Measurements from ENCODE around the gene RUSF1.
"Not testable (repeated sequence)": the region's sequence is repeated elsewhere in the genome, so short reads cannot be mapped to it uniquely, and the experiment has no call there.

The RUSF1 gene

DNA sequence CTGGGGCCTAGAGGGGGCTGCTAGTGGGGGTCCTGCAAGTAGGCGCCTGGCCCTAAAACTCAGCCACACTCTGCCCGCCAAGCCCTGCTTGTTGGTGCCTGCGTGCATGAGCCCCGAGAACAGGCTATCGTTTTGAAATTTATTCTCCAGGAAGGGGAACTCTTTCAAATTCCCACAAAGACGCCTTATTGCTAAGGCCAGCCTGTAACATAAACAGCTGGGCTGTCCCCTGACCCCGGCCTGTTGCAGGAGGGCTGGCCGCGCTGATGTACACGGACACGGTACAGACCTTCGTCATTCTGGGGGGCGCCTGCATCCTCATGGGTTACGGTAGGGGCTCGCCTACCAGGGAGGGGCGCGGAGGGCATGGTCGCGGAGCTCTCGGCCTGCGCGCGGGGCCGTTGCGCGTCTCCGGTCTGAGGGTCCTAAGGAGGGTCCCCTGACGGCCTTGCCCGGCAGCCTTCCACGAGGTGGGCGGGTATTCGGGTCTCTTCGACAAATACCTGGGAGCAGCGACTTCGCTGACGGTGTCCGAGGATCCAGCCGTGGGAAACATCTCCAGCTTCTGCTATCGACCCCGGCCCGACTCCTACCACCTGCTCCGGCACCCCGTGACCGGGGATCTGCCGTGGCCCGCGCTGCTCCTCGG lies 21.0 kb downstream of the RUSF1 start:
- no peak for TF ChIP-seq POLR2A (IDR thresholded peaks at IDR 0.05; ENCODE audit: low read length)
- TF ChIP-seq GATA1 (IDR thresholded peaks at IDR 0.05; ENCODE audit: low read depth, low read length): no peak
- no peak for DNase-seq

DNA sequence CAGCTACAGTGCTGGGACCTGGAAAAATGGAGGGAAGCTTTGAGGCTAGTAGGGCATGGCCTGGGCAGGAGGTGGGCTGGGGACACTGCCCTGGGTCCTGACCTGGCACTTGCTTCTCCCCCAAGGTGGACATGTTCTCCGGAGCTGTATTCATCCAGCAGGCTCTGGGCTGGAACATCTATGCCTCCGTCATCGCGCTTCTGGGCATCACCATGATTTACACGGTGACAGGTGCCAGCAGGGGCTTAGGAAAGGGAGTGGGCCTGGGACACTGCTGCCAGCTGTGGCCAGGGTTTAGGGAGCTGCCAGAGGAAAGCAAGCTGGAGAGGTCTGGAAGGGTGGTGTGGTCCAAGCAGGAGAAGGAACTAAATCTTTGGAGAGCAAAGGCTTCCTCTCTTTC lies 22.1 kb downstream of the RUSF1 start:
- TF ChIP-seq POLR2A (IDR thresholded peaks at IDR 0.05; ENCODE audit: low read length): no peak
- TF ChIP-seq GATA1 (IDR thresholded peaks at IDR 0.05; ENCODE audit: low read depth, low read length): no peak
- no peak for DNase-seq

DNA sequence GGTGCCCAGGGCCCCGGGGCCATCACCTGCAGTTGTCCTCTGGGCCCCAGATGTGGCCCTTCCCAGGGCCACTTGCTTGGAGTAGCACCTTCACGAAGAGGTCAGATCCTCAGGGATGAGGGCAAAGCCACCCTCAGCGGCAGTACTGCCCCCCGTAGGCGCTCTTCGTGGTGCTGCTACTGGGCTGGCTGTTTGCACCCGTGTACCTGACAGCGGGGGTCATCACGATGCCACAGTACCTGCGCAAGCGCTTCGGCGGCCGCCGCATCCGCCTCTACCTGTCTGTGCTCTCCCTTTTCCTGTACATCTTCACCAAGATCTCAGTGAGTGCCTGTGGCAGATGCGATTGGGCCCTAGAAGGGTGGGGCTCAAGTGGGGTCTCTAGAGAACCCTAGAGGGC lies 22.6 kb downstream of the RUSF1 start:
- no peak for DNase-seq
- no peak for TF ChIP-seq GATA1 (IDR thresholded peaks at IDR 0.05; ENCODE audit: low read depth, low read length)
- no peak for TF ChIP-seq POLR2A (IDR thresholded peaks at IDR 0.05; ENCODE audit: low read length)

DNA sequence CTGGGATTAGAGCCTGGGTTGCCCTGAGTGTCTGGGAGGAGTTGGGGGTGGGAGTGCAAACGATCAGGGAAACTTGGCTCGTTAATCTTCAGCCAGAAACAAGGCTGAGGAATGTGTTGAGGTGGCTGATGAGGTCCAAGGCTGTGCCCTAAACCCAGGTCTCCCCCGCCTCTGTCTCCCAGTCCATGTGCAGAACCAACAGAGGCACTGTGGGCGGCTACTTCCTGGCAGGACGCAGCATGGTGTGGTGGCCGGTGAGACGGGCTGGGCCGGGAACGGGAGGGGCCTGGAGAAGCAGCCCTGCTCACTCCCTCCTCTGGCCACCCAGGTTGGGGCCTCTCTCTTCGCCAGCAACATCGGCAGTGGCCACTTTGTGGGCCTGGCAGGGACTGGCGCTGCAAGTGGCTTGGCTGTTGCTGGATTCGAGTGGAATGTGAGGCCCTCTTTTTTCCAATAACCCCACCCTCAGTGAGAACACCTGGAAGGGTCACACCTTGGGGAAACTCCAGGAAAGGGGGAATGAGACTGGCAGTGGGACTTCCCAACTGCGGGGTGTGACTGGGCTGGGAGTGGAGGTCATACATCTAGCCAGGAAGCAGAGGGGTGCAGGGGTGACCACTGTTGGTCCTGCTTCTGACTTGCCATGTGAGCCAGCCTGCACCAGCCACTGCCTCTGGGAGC lies 23.6 kb downstream of the RUSF1 start:
- TF ChIP-seq POLR2A (IDR thresholded peaks at IDR 0.05; ENCODE audit: low read length) (no peak), GATA1 (IDR thresholded peaks at IDR 0.05; ENCODE audit: low read depth, low read length) (no peak)
- no peak for DNase-seq

DNA sequence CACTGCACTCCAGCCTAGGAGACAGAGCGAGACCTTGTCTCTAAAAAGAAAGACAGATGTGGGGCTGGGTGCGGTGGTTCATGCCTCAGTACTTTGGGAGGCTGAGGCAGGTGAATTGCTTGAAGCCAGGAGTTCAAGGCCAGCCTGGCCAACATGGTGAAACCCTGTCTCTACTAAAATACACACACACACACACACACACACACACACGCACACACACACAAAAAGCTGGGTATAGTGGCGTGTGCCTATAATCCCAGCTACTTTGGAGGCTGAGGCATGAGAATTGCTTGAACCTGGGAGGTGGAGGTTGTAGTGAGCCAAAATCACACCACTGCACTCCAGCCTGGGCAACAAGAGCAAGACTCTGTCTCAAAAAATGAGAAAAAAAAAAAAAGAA lies 24.1 kb downstream of the RUSF1 start:
- DNase-seq: not testable (repeated sequence)

DNA sequence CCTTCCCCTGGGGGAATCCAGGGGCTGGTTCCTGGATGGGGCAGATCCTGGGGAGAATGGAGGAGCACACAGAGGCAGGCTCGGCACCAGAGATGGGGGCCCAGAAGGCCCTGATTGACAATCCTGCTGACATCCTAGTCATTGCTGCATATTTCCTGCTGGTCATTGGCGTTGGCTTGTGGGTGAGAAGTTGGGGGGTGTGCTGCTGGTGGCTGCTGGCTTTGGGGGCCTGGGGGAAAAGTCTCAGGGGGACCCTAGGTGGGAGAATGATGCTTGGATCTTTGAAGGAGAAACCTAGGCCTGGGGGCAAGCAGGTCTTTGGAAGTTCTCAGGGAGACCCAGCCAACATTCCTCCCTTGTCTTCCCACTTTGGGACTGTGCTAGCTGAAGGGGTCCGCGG lies 25.1 kb downstream of the RUSF1 start, which contains the start of gene SLC5A2:
Gene SLC5A2, plus strand, starts transcription at position 43 of the 400 bp plus-strand sequence. Its CDS starts 14 bp downstream, at position 57.
- no peak for DNase-seq

DNA sequence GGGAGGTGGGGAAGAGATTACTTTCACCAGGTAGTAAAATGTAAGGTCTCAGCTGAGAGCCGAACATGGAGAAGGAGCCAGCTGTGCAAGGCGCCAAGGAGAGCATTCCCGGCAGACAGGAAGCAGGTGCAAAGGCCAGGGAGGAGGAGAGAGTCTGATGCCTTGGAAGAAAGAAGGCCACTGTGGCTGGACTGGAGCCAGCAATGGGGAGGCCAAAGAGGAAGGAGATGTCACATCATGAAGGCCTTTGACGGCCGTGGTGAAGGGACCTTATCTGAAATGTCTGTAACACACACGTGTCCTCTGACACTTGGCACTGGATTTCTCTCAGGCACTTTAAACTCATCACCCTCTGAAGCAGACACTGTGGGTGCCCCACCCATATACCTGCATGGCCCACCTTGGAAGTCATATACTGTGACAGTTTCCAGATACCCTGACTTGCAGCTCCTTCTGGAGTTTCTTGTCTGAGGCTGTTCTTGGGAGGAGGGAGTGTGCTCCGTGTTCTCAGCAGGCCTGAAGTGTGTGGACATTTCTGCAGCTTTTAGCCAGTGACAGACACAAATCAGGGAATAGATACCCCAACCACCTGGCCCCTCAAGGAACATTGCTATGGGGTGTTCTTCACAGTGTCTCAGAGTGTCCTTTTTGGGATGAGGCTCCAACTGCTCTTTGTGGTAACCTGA lies 27.2 kb downstream of the RUSF1 start:
- TF ChIP-seq POLR2A (IDR thresholded peaks at IDR 0.05; ENCODE audit: low read length) (no peak), GATA1 (IDR thresholded peaks at IDR 0.05; ENCODE audit: low read depth, low read length) (no peak)
- peak; percentile 71 to 74 for DNase-seq

More for the DNA sequence above, 25.1 kb downstream of the RUSF1 start, which contains the start of gene SLC5A2:
- TF ChIP-seq GATA1 (IDR thresholded peaks at IDR 0.05; ENCODE audit: low read depth, low read length) (no peak), POLR2A (IDR thresholded peaks at IDR 0.05; ENCODE audit: low read length) (no peak)

DNA sequence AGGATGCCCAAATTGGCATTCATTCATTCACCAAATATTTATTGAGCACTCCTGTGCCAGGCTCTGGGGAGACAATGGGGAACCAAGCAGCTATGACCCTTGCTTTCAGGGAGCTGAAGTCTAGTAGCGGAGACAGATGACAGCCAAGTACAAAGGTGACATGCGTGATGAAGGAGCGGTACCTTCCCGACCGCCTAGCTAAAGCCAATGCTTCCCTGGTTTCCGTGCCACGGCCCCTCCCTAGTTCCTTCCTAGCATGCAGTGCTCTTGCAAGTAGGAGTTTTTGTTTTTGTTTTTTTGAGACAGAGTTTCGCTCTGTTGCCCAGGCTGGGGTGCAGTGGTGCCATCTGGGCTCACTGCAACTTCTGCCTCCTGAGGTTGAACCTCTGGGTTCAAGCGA lies 28.4 kb downstream of the RUSF1 start:
- no peak for DNase-seq
- TF ChIP-seq GATA1 (IDR thresholded peaks at IDR 0.05; ENCODE audit: low read depth, low read length): no peak
- no peak for TF ChIP-seq POLR2A (IDR thresholded peaks at IDR 0.05; ENCODE audit: low read length)

DNA sequence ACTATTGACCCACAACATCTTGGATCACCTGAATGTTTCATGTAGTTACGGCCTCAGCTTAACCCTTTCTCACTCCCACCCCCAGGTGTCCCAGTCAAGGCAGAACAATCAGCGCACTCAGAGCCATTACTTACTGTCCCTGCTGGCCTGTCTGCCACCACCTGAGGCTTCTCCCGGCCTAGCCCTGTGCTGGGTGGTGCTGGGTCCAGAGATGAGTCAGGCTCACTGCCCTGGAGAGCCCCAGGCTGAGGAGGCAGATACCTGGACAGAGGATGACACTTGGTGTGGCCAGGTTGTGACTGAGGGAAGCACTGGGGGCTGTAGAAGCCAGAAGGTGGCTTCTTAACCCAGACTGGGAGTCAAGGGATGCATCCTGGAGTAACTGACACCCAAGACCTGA lies 29.2 kb downstream of the RUSF1 start:
- no peak for DNase-seq
- TF ChIP-seq GATA1 (IDR thresholded peaks at IDR 0.05; ENCODE audit: low read depth, low read length) (no peak), POLR2A (IDR thresholded peaks at IDR 0.05; ENCODE audit: low read length) (no peak)

DNA sequence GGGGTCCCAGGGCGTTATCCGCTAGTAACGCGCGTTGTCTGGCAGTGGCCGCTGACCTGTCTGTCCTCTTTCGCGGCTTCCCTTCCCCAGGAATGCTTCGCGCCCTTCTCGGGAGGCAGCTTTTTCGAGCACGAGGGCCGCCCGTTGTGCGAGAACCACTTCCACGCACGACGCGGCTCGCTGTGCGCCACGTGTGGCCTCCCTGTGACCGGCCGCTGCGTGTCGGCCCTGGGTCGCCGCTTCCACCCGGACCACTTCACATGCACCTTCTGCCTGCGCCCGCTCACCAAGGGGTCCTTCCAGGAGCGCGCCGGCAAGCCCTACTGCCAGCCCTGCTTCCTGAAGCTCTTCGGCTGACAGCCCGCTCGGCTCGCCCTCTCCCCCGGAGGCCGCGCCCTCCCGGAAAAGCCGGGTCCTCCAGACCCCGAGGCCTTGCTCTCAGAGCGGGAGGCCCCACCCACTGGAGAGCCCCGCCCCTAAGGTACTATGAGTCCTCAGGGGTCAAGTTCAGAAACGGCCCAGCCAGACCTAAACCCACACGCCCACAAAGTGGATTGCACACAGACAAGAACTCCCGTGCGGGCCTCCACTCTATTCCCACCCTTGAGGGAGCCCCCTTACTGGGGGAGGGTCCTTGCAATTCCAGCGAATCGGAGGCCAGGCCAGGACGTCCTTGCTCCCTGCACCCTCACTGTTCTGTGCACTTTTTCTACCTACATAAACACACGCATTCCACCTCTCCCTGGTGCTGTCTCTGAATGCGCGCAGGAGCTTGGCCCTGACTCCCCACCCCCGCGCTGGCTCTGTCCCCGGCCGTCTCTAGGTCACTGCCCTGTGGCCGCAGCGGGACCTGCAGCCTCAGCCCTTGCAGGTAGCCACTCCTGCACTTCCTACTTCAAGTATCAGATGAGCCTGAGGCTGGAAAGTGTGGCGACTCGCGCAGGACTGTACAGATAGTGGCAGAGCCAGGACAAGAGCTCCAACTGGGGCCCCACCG lies 30.7 kb downstream of the RUSF1 start:
- TF ChIP-seq POLR2A (IDR thresholded peaks at IDR 0.05; ENCODE audit: low read length) (no peak), GATA1 (IDR thresholded peaks at IDR 0.05; ENCODE audit: low read depth, low read length) (no peak)

DNA sequence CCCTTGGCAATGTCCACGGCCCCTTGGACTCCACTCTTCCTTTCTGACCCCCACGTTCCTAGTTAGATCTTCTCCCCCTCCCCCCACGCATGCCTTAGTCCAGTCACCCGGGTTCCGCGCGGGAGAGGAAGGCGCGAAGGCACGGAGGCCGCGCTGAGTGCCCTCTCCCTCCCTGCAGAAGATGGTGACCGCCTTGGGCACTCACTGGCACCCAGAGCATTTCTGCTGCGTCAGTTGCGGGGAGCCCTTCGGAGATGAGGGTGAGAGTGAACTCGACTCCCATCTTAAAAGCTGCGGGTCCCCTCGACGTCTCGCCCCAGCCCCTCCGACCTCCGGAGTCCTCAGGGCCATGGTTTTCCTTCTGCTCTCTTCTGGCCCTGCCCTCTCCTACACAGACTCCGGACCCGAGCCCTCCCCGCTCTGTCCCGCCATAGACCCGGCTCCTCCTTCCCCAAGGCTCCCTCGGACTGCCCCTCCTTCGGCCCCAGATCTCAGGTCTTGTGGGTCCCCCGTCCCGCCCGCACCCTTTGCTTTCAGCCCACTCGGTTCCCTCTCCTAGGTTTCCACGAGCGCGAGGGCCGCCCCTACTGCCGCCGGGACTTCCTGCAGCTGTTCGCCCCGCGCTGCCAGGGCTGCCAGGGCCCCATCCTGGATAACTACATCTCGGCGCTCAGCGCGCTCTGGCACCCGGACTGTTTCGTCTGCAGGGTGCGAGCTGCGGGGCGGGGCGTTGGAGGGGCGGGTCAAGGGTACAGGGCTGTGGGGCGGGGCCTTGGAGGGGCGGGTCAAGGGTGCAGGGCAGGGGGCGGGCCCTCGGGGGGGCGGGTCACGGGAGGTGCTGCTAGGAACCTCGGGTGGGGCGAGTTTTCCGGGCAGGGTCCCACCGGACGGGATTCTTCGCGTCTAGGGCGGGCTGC lies 31.6 kb downstream of the RUSF1 start:
- DNase-seq: peak; percentile 89 to 93
- TF ChIP-seq POLR2A (IDR thresholded peaks at IDR 0.05; ENCODE audit: low read length) (peak; percentile 74), GATA1 (IDR thresholded peaks at IDR 0.05; ENCODE audit: low read depth, low read length) (no peak)

More for the DNA sequence above, 30.7 kb downstream of the RUSF1 start:
- DNase-seq: peak in 1 of 2 experiments; percentile 70

DNA sequence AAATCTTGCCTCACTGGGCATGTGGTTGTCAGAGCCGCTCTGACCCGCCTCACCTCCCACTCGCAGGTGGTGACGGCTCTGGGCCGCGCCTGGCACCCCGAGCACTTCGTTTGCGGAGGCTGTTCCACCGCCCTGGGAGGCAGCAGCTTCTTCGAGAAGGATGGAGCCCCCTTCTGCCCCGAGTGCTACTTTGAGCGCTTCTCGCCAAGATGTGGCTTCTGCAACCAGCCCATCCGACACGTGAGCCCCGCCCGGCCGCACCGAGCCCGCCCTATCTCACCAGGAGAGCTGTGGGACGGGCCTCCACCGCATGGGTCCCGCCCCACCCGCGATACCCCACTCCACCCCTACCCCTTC lies 32.3 kb downstream of the RUSF1 start:
- no peak for TF ChIP-seq POLR2A (IDR thresholded peaks at IDR 0.05; ENCODE audit: low read length)
- no peak for TF ChIP-seq GATA1 (IDR thresholded peaks at IDR 0.05; ENCODE audit: low read depth, low read length)
- DNase-seq: peak in 1 of 2 experiments; percentile 62

Data from erythroblast (primary cell).